HG02759 (cell line): Measurements from ENCODE around the gene FLRT3.
A peak's percentile ranks its signal among the peaks of the same experiment; 100 is the strongest.

Experiments used
- ATAC-seq: cut with Tn5 transposase; IDR thresholded peaks from one replicate; pipeline ENCODE4 v1.9.1; 2021; ENCODE audit warnings: mild to moderate bottlenecking, moderate library complexity; ENCODE audit not compliant: unreplicated experiment

Gene FLRT3

GRCh38 chr20:14331646-14332045 is 5.8 kb downstream of the FLRT3 start:
- no peak for ATAC-seq

GRCh38 chr20:14319704-14320103 is 17.7 kb downstream of the FLRT3 start:
- no peak for ATAC-seq

- ATAC-seq = no peak
These were observed 23.9 kb downstream of the FLRT3 start for GRCh38 chr20:14313341-14314020.

- no peak for ATAC-seq
These were observed 25.4 kb downstream of the FLRT3 start for GRCh38 chr20:14312001-14312400.

- no peak for ATAC-seq
These were observed 26.3 kb downstream of the FLRT3 start for GRCh38 chr20:14310977-14311627.

- ATAC-seq = no peak
These were observed 29.5 kb downstream of the FLRT3 start for GRCh38 chr20:14307956-14308355.

- ATAC-seq = no peak
These were observed 32.9 kb downstream of the FLRT3 start for GRCh38 chr20:14304472-14304871.

GRCh38 chr20:14303651-14304050 is 33.8 kb downstream of the FLRT3 start:
- no peak for ATAC-seq

GRCh38 chr20:14303106-14303505 is 34.3 kb downstream of the FLRT3 start:
- ATAC-seq = no peak

- no peak for ATAC-seq
These were observed 37.6 kb downstream of the FLRT3 start for GRCh38 chr20:14299831-14300230.

- ATAC-seq = no peak
These were observed 41.6 kb downstream of the FLRT3 start for GRCh38 chr20:14295770-14296309.

- ATAC-seq = peak; percentile 53
These were observed 42.2 kb downstream of the FLRT3 start for GRCh38 chr20:14295238-14295637.

- no peak for ATAC-seq
These were observed 45.9 kb downstream of the FLRT3 start for GRCh38 chr20:14291502-14291901.

GRCh38 chr20:14288341-14289330 is 48.8 kb downstream of the FLRT3 start:
- no peak for ATAC-seq

- ATAC-seq = no peak
These were observed 53.0 kb downstream of the FLRT3 start for GRCh38 chr20:14284443-14284842.

GRCh38 chr20:14282140-14282539 is 55.3 kb downstream of the FLRT3 start:
- ATAC-seq = no peak
